B cell (primary cell): ENCODE results near the gene MEGF11. TPM values are rescaled to one million over a fixed set of nuclear protein-coding genes. Genes with fewer than 3 reads are reported as not detected.

ENCODE experiments used
- ATAC-seq: fragments of 200-7000 bp; cut with Tn5 transposase; one replicate; pipeline ENCODE4 v1.10.0; 2021; ENCODE audit warnings: low read depth, mild to moderate bottlenecking, moderate number of reproducible peaks, moderate library complexity
- CTCF ChIA-PET: fragments of 350-600 bp; sonication (Branson Sonifier 250); formaldehyde crosslinking; loops from one replicate; lab custom pipeline; 2021; ENCODE audit warnings: antibody characterized with exemption, inconsistent platforms; lab: Charles Lee
- POLR2A ChIA-PET: fragments of 350-600 bp; sonication (Branson Sonifier 250); formaldehyde crosslinking; loops from one replicate; lab custom pipeline; 2021; ENCODE audit warnings: antibody characterized with exemption; lab: Charles Lee
- DNase-seq: peaks from one replicate; pipeline ENCODE4 v3.0.0; 2013
- H2AFZ ChIP-seq: 2 replicates; pipeline ENCODE4 v1.6.1; 2012; ENCODE audit warnings: mild to moderate bottlenecking, low read depth, low read length; ENCODE audit not compliant: insufficient read depth, poor library complexity, severe bottlenecking
- H3K27ac ChIP-seq, 2 donors: 1 replicate in 1 of 2; 2 replicates in 1 of 2; pipeline ENCODE4 v1.5.1; 2012 to 2013; ENCODE audit warnings: low read length in 2 of 2, mild to moderate bottlenecking in 2 of 2, moderate library complexity in 1 of 2
- H3K27me3 ChIP-seq, 4 experiments: fragments of 200-600 bp in 1 of 4; sonication (generic) in 1 of 4; replicated peaks in 1 of 4; 1 replicate in 2 of 4; 2 replicates in 2 of 4; pipeline versions ENCODE4 v1.6.1 to v1.7.0; 2013 to 2016; ENCODE audit warnings: low read length in 3 of 4, mild to moderate bottlenecking in 2 of 4, mixed read lengths in 1 of 4, moderate library complexity in 1 of 4; ENCODE audit not compliant: insufficient read depth in 4 of 4, control insufficient read depth in 3 of 4; ENCODE audit errors: control extremely low read depth in 1 of 4
- H3K36me3 ChIP-seq, 2 experiments: replicated peaks in 1 of 2; 1 replicate in 1 of 2; 2 replicates in 1 of 2; pipeline versions ENCODE4 v1.6.1 to v1.7.1; 2013; ENCODE audit warnings: low read length in 1 of 2; ENCODE audit not compliant: insufficient read depth in 2 of 2, control insufficient read depth in 1 of 2; ENCODE audit errors: control extremely low read depth in 1 of 2, extremely low read depth in 1 of 2
- H3K4me1 ChIP-seq, 2 donors: fragments of 200-600 bp in 1 of 2; sonication (generic) in 1 of 2; 1 replicate in 1 of 2; 2 replicates in 1 of 2; pipeline versions ENCODE4 v1.5.1 to v1.6.1; 2013 to 2017; ENCODE audit warnings: low read length in 2 of 2; ENCODE audit not compliant: control insufficient read depth in 2 of 2, insufficient read depth in 2 of 2
- H3K4me2 ChIP-seq: replicated peaks from 2 replicates; pipeline ENCODE3; 2012; ENCODE audit warnings: mild to moderate bottlenecking, low read depth, low read length; ENCODE audit not compliant: poor library complexity, severe bottlenecking
- H3K4me3 ChIP-seq, 5 experiments: fragments of 200-600 bp in 1 of 5; sonication (generic) in 1 of 5; 1 replicate in 3 of 5; 2 replicates in 2 of 5; pipeline versions ENCODE4 v1.5.1 to v1.7.0; 2011 to 2016; ENCODE audit warnings: low read length in 4 of 5, mild to moderate bottlenecking in 4 of 5, low read depth in 2 of 5, control low read depth in 1 of 5, moderate library complexity in 1 of 5; ENCODE audit not compliant: insufficient read depth in 1 of 5; ENCODE audit errors: control extremely low read depth in 1 of 5, extremely low read depth in 1 of 5
- H3K79me2 ChIP-seq: fragments of 200-600 bp; sonication (generic); one replicate; pipeline ENCODE4 v1.6.0; 2016; ENCODE audit warnings: low read length; ENCODE audit not compliant: control insufficient read depth, insufficient read depth
- H3K9ac ChIP-seq: fragments of 200-600 bp; sonication (generic); 2 replicates; pipeline ENCODE4 v1.6.1; 2017; ENCODE audit warnings: mild to moderate bottlenecking, low read length, moderate library complexity
- H3K9me3 ChIP-seq, 3 donors: one replicate each; pipeline versions ENCODE4 v1.6.1 to v1.7.1; 2013; ENCODE audit warnings: low read length in 2 of 3; ENCODE audit not compliant: control insufficient read depth in 2 of 3, insufficient read depth in 1 of 3; ENCODE audit errors: control extremely low read depth in 1 of 3
- H4K20me1 ChIP-seq: 2 replicates; pipeline ENCODE4 v1.6.0; 2012; ENCODE audit warnings: mild to moderate bottlenecking, low read length; ENCODE audit not compliant: insufficient read depth, control insufficient read depth, poor library complexity, severe bottlenecking
- H3K27ac Mint-ChIP-seq: one replicate; pipeline ENCODE4 v1.8.0; 2021; ENCODE audit warnings: mixed read lengths
- H3K27me3 Mint-ChIP-seq: one replicate; pipeline ENCODE4 v1.8.0; 2021; ENCODE audit warnings: mixed read lengths
- H3K4me1 Mint-ChIP-seq: one replicate; pipeline ENCODE4 v1.8.0; 2021; ENCODE audit warnings: mixed read lengths
- H3K4me3 Mint-ChIP-seq: one replicate; pipeline ENCODE4 v1.8.0; 2021; ENCODE audit warnings: mixed read lengths
- H3K9me3 Mint-ChIP-seq: one replicate; pipeline ENCODE4 v1.8.0; 2022; ENCODE audit warnings: mixed read lengths; ENCODE audit not compliant: insufficient read depth
- CTCF ChIP-seq: fragments of 200-600 bp; IDR thresholded peaks from one replicate; pipeline ENCODE4 v1.8.0; 2022; ENCODE audit warnings: antibody characterized with exemption, mild to moderate bottlenecking
- EZH2 ChIP-seq: IDR thresholded peaks from 2 replicates; pipeline ENCODE4 v1.6.1; 2012; ENCODE audit warnings: borderline replicate concordance, low read depth, mild to moderate bottlenecking, moderate library complexity, low read length; ENCODE audit not compliant: insufficient read depth, poor library complexity, severe bottlenecking
- WGBS: methylation state at CpG from one replicate; pipeline ENCODE4 v1.1.5; 2013; ENCODE audit warnings: missing lambda C conversion rate; ENCODE audit not compliant: insufficient coverage; 5-methylcytosine and 5-hydroxymethylcytosine counted together
- intact Hi-C: fragments of 100-400 bp; cut with micrococcal nuclease; formaldehyde crosslinking; loops from one replicate; pipeline ENCODE4 v1.10.0; 2022
- polyA plus RNA-seq: library from polyadenylated mRNA; depleted of rRNA; stranded (reverse); fragments of >200 nt; gene quantifications from 2 replicates; pipeline ENCODE4 v1.2.3, GENCODE V29; 2012
- total RNA-seq, 2 donors: library from RNA; stranded (reverse); fragments of 120-200 nt in 1 of 2; gene quantifications; 1 replicate in 1 of 2; 2 replicates in 1 of 2; pipeline versions ENCODE4 v1.2.3 to v1.2.4, GENCODE V29; 2013 to 2022

Gene MEGF11
- total and polyA plus RNA-seq, 2 donors (not counting 1 experiment from before 2014, with no cell fraction given): 0.04 to 0.34 TPM

- Mint-ChIP-seq H3K4me1 (peaks cover 2% of the 10 kb centered on the region), H3K9me3 (no peaks in the 10 kb centered on the region), H3K27me3 (peaks cover 38% of the 10 kb centered on the region), H3K27ac (no peak overlapping the region), H3K4me3 (no peak overlapping the region)
- no peak overlapping the region for H3K9ac ChIP-seq
- no peaks in the 10 kb centered on the region for H3K36me3 ChIP-seq
- H3K4me1 ChIP-seq: peaks cover 0 to 6% of the 10 kb centered on the region in 2 donors
- peaks cover 0 to 6% (median 0%) of the 10 kb centered on the region in 4 experiments for H3K27me3 ChIP-seq
- H3K9me3 ChIP-seq: no peaks in the 10 kb centered on the region
- no peak for ATAC-seq
- WGBS: no CpG with 5 or more reads among the region's 1 CpG
- CTCF ChIA-PET: no interaction called here
- no peak for DNase-seq
- no peaks in the 10 kb centered on the region for H3K79me2 ChIP-seq
- no peak overlapping the region for H3K27ac ChIP-seq
- intact Hi-C loops: no loop called here
- TF ChIP-seq CTCF (no peak), EZH2 (no peak)
- H3K4me2 ChIP-seq: no peak overlapping the region
- POLR2A ChIA-PET: interaction anchor here (0.7 kb wide), 1 partner anchor 605 kb away, joined by 7 read pairs; no protein-coding TSS in a partner anchor
- no peak overlapping the region for H2AFZ ChIP-seq
- H3K4me3 ChIP-seq: no peak overlapping the region
- no peaks in the 10 kb centered on the region for H4K20me1 ChIP-seq
These were observed 11.7 kb downstream of the MEGF11 start for GRCh38 chr15:66241908-66242285.

DNA sequence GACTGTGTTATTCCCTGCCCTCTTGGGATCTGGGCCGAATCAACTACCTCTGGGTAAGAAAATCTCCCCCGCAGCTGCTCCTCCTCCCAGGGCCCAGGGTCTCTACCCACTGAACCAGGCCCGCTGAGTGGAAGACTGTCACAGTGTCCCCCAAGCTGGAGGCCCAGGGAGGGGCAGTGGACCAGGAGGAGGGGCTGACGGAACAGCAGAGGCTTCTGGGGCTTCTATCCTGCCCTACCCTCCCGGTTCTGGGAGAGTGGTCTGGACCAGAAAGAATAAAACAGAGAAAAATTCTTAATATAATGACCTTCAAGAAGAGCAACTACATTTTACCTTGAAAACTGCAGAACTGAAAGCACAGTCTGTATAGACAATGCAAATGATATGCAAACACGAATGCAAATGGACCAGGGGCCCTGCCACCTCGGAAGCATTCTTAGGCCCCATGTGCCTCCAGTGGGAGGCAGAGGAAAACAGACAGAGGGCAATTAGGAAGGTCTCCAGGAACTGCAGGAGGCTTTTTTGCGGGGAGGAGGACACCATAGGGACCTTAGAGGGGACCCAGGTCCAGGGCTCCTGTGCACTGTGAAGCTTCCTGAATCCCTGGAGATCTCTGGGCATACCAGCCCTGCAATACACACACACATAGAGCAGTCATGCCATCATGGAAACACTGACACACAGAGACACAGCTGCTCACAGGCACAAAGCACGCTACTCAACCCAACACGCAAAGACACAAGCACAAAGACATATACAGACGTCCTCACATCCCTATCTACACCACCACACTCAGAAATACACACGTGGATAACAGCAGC, 12.3 kb downstream of the MEGF11 start:
- H3K4me1 ChIP-seq: peaks cover 0 to 6% of the 10 kb centered on the region in 2 donors
- H3K27ac ChIP-seq: no peak overlapping the region
- no peaks in the 10 kb centered on the region for H3K79me2 ChIP-seq
- intact Hi-C loops: no loop called here
- no peaks in the 10 kb centered on the region for H4K20me1 ChIP-seq
- no peak overlapping the region for H3K9ac ChIP-seq
- ChIA-PET CTCF (no interaction called here), POLR2A (interaction anchor here (0.7 kb wide), 1 partner anchor 605 kb away, joined by 7 read pairs; no protein-coding TSS in a partner anchor)
- WGBS: 78% methylated on average over 10 of the region's 12 CpGs
- H3K9me3 ChIP-seq: no peaks in the 10 kb centered on the region
- Mint-ChIP-seq H3K27me3 (peaks cover 40% of the 10 kb centered on the region), H3K27ac (no peak overlapping the region), H3K9me3 (no peaks in the 10 kb centered on the region), H3K4me3 (no peak overlapping the region), H3K4me1 (peaks cover 2% of the 10 kb centered on the region)
- no peak overlapping the region for H2AFZ ChIP-seq
- ATAC-seq (no peak), DNase-seq (no peak)
- no peak for TF ChIP-seq EZH2
- no peak for TF ChIP-seq CTCF
- H3K27me3 ChIP-seq: peaks cover 0 to 6% (median 0%) of the 10 kb centered on the region in 4 experiments
- H3K4me2 ChIP-seq: no peak overlapping the region
- no peak overlapping the region for H3K4me3 ChIP-seq
- no peaks in the 10 kb centered on the region for H3K36me3 ChIP-seq
